ENCODE measurements around the gene CCDC57.

The CCDC57 gene

GRCh38 chr17:82061047-82061925 is 151.4 kb downstream of the CCDC57 start:
- DNase-seq (ENCODE audit: low read depth): no peak

GRCh38 chr17:82060614-82061013 is 152.0 kb downstream of the CCDC57 start:
- DNase-seq (ENCODE audit: low read depth): no peak

GRCh38 chr17:82060001-82060380 is 152.7 kb downstream of the CCDC57 start:
- no peak for DNase-seq (ENCODE audit: low read depth)

- DNase-seq (ENCODE audit: low read depth): no peak
Measured at GRCh38 chr17:82059272-82060000, 153.2 kb downstream of the CCDC57 start.

GRCh38 chr17:82058855-82059249 is 153.8 kb downstream of the CCDC57 start:
- DNase-seq (ENCODE audit: low read depth): no peak

- DNase-seq (ENCODE audit: low read depth): no peak
Measured at GRCh38 chr17:82058230-82058854, 154.3 kb downstream of the CCDC57 start.

- DNase-seq (ENCODE audit: low read depth): no peak
Measured at GRCh38 chr17:82056729-82057621, 155.7 kb downstream of the CCDC57 start.

GRCh38 chr17:82055965-82056728 is 156.5 kb downstream of the CCDC57 start:
- no peak for DNase-seq (ENCODE audit: low read depth)

GRCh38 chr17:82055023-82055964 is 157.3 kb downstream of the CCDC57 start:
- DNase-seq (ENCODE audit: low read depth): no peak

GRCh38 chr17:82054351-82055022 is 158.2 kb downstream of the CCDC57 start:
- DNase-seq (ENCODE audit: low read depth): no peak

- DNase-seq (ENCODE audit: low read depth): no peak
Measured at GRCh38 chr17:82053556-82054263, 158.9 kb downstream of the CCDC57 start.

- no peak for DNase-seq (ENCODE audit: low read depth)
Measured at GRCh38 chr17:82053130-82053529, 159.5 kb downstream of the CCDC57 start.

- DNase-seq (ENCODE audit: low read depth): no peak
Measured at GRCh38 chr17:82052638-82053059, 160.0 kb downstream of the CCDC57 start.

- DNase-seq (ENCODE audit: low read depth): peak; percentile 41
Measured at GRCh38 chr17:82051776-82052637, 160.6 kb downstream of the CCDC57 start, which contains the start of the genes GPS1 and RFNG. TSS of gene GPS1 (plus strand) at chr17:82051898. CDS start at chr17:82051932, 34 bp downstream. TSS of gene RFNG (minus strand) at chr17:82051811. CDS start at chr17:82051766, 45 bp downstream.
